Spleen (tissue), 7 donors: ENCODE data around the gene NTN1.

ENCODE experiments used
- CTCF ChIP-seq, 11 experiments: fragments of 200-600 bp in 7 of 11; fragments of 450-650 bp in 4 of 11; sonication (generic) in 4 of 11; IDR thresholded peaks in 8 of 11; conservative IDR thresholded peaks in 3 of 11; 1 replicate in 7 of 11; 2 replicates in 4 of 11; pipeline versions ENCODE4 v1.4.0 to v1.8.0; 2016 to 2021; ENCODE audit warnings: antibody characterized with exemption in 11 of 11, inconsistent platforms in 4 of 11, mild to moderate bottlenecking in 1 of 11
- POLR2A ChIP-seq, 3 donors: fragments of 450-650 bp; IDR thresholded peaks; one replicate each; pipeline ENCODE4 v1.5.1; 2017; ENCODE audit warnings: antibody characterized with exemption in 3 of 3, mild to moderate bottlenecking in 1 of 3
- POLR2AphosphoS5 ChIP-seq, 3 donors: sonication (generic); formaldehyde crosslinking; IDR thresholded peaks; one replicate each; pipeline ENCODE4 v1.5.1; 2017; ENCODE audit warnings: antibody characterized with exemption in 3 of 3
- donor health status: DM: no; HTN: no; CAD: no; lungs with moderate emphysema.
- donor health status: DM: no; HTN: no; CAD: no.
- donor health status: DM: no; HTN: no; CAD: no.

GRCh38 chr17:9187828-9188227, 166.5 kb downstream of the NTN1 start:
- TF ChIP-seq CTCF (IDR thresholded peaks at IDR 0.05 in 8 of 11, conservative IDR thresholded peaks at IDR 0.05 in 3 of 11) = no peak
- no peak for TF ChIP-seq POLR2AphosphoS5 (IDR thresholded peaks at IDR 0.05)
- no peak for TF ChIP-seq POLR2A (IDR thresholded peaks at IDR 0.05)
